GM10266 (cell line): ENCODE measurements around the gene PPM1H.

Experiments
- DNase-seq: peaks from one replicate; pipeline ENCODE4 v3.0.0; 2012; ENCODE audit errors: extremely low spot score
- CTCF ChIP-seq: IDR thresholded peaks from 2 replicates; pipeline ENCODE4 v1.5.1; 2012; ENCODE audit warnings: mild to moderate bottlenecking, low read depth; ENCODE audit not compliant: control insufficient read depth, insufficient read depth; ENCODE audit errors: missing control alignments

The PPM1H gene

GRCh38 chr12:62834406-62834805, 100.5 kb downstream of the PPM1H start:
- DNase-seq, result no peak
- no peak for TF ChIP-seq CTCF

- no peak for DNase-seq
Measured at GRCh38 chr12:62833634-62834033, 101.3 kb downstream of the PPM1H start.

GRCh38 chr12:62832558-62832957, 102.4 kb downstream of the PPM1H start:
- no peak for DNase-seq
- no peak for TF ChIP-seq CTCF

More at GRCh38 chr12:62833634-62834033, 101.3 kb downstream of the PPM1H start:
- TF ChIP-seq CTCF, result no peak

GRCh38 chr12:62832027-62832426, 102.9 kb downstream of the PPM1H start:
- TF ChIP-seq CTCF, result no peak
- DNase-seq, result no peak

GRCh38 chr12:62827855-62828254, 107.1 kb downstream of the PPM1H start:
- TF ChIP-seq CTCF, result no peak
- DNase-seq, result no peak

GRCh38 chr12:62827042-62827441, 107.9 kb downstream of the PPM1H start:
- DNase-seq, result no peak
- TF ChIP-seq CTCF, result no peak

GRCh38 chr12:62817556-62818271, 117.2 kb downstream of the PPM1H start:
- no peak for DNase-seq
- no peak for TF ChIP-seq CTCF
